HL-60 (cell line): ENCODE data around the gene VAMP5.
A peak's percentile ranks its signal among the peaks of the same experiment; 100 is the strongest.

ENCODE experiments used
- GABPA ChIP-seq: IDR thresholded peaks from 2 replicates; pipeline ENCODE4 v1.6.1; 2012; ENCODE audit warnings: low read depth
- POLR2AphosphoS5 ChIP-seq: IDR thresholded peaks from 2 replicates; pipeline ENCODE4 v1.6.1; 2012; ENCODE audit warnings: low read depth
- TF ChIP-seq, protein P1 (sequence below): IDR thresholded peaks from one replicate; pipeline ENCODE4 v1.5.1; 2011; ENCODE audit warnings: low read length, control low read depth, inconsistent platforms; ENCODE audit not compliant: insufficient read depth

DNA sequence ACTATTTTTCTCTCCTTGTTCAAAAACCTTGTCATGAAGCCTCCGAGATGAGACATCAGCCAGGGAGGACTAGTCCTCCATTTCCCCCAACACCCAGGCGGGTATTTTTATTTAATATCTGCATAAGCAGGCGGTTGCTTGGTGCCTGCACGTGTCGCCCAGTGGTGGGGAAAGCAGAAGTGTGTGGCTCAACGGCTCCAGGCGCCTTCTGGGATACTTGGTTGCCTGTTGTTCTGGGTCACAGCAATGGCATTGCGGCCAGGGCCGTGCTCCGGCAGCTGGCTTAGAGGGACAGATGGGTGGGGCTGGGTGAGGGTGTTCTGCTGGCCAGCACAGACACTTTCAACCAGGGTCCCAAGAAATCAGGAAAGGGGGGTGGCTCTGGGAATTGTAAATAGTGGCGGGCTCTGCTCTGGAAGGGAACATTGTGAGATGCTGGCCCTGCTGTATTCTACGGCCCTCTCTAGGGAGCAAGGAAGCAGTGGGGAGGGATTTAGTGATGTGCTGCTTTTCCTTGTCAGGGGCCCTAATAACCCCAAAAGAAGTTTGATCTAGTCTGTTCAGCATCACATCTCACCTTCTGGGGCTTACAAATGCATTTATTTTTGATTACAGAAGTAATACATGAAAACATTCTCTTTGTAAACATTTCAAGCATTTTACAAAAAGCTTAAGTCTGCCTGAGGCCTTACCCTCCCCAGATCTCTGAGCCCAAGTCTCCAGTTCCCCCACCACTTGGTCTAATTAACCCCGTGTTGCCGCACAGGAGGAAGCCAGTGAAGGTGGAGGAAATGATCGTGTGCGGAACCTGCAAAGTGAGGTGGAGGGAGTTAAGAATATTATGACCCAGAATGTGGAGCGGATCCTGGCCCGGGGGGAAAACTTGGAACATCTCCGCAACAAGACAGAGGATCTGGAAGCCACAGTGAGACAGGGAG, 5.7 kb upstream of the VAMP5 start:
- TF ChIP-seq POLR2AphosphoS5 (peak; percentile 78; the same call in 1 of the 2 replicates), GABPA (no peak)
- TF ChIP-seq, protein P1, sequence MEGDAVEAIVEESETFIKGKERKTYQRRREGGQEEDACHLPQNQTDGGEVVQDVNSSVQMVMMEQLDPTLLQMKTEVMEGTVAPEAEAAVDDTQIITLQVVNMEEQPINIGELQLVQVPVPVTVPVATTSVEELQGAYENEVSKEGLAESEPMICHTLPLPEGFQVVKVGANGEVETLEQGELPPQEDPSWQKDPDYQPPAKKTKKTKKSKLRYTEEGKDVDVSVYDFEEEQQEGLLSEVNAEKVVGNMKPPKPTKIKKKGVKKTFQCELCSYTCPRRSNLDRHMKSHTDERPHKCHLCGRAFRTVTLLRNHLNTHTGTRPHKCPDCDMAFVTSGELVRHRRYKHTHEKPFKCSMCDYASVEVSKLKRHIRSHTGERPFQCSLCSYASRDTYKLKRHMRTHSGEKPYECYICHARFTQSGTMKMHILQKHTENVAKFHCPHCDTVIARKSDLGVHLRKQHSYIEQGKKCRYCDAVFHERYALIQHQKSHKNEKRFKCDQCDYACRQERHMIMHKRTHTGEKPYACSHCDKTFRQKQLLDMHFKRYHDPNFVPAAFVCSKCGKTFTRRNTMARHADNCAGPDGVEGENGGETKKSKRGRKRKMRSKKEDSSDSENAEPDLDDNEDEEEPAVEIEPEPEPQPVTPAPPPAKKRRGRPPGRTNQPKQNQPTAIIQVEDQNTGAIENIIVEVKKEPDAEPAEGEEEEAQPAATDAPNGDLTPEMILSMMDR, result no peak
